HG03175 (cell line): ENCODE measurements around the gene GPR62.
"Not testable (repeated sequence)": the region's sequence is repeated elsewhere in the genome, so short reads cannot be mapped to it uniquely, and the experiment has no call there.

Experiments used
- ATAC-seq: cut with Tn5 transposase; IDR thresholded peaks from one replicate; pipeline ENCODE4 v1.9.1; 2021; ENCODE audit warnings: mild to moderate bottlenecking, moderate library complexity; ENCODE audit not compliant: unreplicated experiment

GPR62 gene, protein sequence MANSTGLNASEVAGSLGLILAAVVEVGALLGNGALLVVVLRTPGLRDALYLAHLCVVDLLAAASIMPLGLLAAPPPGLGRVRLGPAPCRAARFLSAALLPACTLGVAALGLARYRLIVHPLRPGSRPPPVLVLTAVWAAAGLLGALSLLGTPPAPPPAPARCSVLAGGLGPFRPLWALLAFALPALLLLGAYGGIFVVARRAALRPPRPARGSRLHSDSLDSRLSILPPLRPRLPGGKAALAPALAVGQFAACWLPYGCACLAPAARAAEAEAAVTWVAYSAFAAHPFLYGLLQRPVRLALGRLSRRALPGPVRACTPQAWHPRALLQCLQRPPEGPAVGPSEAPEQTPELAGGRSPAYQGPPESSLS

GRCh38 chr3:51955175-51955892 is at the start of gene GPR62:
Gene GPR62 (plus strand): TSS chr3:51955381. CDS start chr3:51955653, 272 bp downstream.
- ATAC-seq: no peak

GRCh38 chr3:51908026-51908425 is 47.2 kb upstream of the GPR62 start:
- ATAC-seq: no peak

- ATAC-seq: no peak
Measured at GRCh38 chr3:51916418-51916817, 38.8 kb upstream of the GPR62 start.

- no peak for ATAC-seq
Measured at GRCh38 chr3:51921081-51921578, 34.1 kb upstream of the GPR62 start.

DNA sequence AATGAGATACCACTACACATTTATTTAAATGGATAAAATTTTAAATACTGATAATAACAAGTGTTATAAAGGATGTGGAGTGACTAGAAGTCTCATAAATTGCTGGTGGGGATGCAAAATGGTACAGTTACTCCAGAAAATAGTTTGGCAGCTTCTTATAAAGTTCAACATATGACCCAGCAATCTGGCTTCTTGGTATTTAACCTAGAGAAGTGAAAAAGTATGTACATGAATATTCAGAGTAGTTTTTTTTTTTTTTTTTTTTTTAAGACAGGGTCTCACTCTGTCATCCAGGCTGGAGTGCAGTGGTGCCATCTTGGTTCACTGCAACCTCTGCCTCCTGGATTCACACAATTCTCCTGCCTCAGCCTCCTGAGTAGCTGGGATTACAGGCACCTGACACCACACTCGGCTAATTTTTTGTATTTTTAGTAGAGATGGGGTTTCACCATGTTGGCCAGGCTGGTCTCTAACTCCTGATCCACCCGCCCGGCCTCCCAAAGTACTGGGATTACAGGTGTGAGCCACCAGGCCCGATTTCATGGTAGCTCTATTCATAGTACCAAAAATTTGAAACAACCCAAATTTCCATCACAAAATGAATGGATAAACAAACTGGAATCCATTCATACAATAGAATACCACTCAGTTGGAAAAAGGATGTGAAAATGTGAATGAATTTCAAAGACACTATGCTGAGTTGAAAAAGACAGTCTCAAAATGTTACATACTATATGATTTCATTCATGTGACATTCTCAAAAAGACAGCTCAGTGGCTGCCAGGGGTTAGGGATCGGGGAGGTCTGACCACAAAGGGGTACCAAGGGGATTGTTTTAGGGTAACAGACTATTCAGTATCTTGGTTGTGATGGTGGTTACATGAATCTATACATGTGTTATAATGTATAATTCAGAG is 27.9 kb upstream of the GPR62 start:
- no peak for ATAC-seq

DNA sequence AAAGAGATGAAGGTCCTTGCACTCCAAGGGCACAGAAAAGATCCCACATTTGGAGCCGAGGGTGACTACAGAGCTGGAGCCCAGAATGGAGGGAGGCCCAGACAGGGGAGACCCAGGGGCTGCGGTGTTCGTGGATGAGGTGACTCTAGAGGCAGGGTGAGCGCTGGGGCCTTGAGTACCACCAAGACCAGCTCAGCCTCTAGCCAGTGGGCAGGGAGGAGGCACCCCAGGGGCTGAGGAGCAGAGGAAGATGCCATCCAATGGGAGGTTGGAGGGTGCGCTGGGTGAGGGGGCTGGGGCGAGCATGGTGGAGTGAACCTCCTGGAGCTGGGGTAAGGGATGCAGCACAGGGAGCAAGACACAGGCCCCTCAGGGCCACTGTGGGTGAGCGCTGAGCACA is 26.7 kb upstream of the GPR62 start:
- no peak for ATAC-seq

DNA sequence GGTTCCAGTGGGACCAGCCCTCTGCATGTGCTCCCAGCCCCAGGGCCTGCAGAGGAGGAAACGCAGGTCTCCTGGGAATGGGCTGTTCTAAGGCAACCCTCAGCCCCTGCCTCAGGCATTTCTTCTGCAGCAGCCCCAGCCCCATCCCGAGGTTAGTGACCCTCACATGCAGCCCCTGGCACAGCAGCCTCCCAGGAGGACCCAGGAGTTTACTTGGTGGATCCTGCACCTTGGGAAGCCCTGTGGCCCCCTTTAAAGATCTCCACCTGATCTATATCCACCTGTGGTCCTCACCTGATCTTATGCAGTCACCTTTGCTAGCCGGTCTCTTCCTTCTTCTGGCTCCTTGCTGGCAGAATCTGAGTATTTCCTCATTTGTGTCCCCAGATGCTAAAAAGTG is 26.2 kb upstream of the GPR62 start:
- not testable (repeated sequence) for ATAC-seq

- ATAC-seq: no peak
Measured at GRCh38 chr3:51929420-51930003, 25.7 kb upstream of the GPR62 start.

DNA sequence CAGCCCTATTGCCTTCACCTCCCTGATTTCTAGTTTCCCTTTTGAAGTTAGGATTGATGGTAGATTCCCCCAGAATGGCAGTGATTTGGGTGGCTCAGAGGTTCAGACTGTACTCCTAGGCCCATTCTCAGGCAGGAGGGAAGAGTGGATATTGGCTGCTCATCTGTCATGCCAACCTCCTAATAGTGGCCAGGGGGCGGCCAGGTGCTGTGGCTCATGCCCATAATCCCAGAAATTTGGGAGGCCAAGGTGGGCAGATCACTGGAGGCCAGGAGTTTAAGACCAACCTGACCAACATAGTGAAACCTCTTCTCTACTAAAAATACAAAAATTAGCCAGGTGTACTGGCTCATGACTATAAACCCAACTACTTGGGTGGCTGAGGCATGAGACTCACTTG is 24.7 kb upstream of the GPR62 start:
- ATAC-seq: no peak

GRCh38 chr3:51931756-51932155 is 23.4 kb upstream of the GPR62 start:
- no peak for ATAC-seq

DNA sequence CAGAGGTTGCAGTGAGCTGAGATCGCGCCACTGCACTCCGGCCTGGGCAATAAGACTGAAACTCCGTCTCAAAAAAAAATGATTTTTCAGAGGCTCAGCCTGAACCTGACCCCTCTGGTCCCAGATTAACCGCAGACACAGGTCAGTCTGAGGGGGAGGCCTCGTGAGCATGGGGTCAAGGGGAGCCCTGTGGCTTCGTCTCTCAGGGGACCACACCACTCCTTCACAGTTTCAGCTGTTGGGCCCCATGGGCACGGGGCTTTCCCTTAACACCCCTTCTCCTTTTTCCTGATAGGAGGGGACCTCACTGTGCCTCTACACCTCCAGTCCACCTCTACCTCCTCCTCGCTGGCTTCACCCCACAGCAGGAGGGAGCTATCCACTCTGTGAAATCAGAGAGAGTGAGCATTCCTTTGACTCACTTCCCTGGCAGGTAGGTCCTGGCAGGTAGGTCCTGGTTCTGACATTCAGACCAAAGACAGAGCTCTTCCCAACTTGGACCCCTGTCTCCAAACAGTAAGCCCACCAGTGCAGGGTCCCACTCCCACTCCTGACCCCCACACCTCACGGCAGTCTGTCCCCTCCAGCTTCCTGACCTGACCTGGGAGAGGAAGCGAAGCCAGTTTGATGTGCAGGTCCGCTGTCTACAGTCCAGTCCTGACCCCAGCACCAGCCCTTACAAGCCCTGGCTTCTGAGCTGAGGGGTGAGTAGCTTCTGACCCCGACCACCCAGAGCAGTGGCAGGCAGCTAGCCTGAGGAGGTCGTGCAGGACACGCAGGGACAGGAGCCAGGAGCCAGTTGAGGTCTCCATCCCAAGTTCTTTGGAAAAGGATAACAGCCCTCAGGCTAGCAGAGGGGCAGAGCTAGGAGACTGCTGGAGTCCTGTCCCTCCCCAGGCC is 22.5 kb upstream of the GPR62 start:
- ATAC-seq: no peak

GRCh38 chr3:51933471-51934138 is 21.6 kb upstream of the GPR62 start:
- ATAC-seq: no peak

DNA sequence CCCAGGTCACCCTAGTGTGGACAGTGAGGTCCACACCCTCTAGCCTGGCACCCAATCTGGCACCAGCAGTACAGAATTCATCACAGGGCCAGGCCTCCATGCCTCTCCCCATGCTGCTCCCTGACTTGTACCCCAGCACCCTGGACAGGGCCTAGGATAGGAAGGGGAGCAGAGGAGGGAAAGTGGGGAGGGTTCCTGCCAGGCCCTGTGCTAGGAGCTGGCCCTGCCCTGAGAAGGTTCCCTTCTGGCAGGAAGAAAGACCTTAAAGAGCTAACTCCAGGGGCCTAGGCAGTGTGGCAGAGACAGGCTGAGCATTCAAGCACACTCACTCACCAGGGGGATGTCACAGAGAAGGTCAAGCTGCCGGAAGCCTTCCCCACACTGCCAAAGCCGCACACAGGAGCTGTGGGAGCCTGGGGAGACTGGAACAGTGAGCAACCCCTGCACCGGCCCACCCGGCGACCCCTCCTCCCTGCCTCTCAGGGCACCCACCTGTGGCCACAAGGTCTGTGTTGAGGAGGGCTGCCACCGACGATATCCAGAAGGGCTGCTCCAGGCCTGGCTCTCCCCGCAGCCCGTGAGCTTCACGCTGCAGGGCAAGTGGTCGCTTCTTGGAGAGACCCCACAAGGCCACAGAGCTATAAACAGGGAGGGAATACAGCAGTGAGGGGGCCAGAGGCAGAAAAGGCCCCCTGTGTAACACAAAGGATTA is 20.9 kb upstream of the GPR62 start:
- ATAC-seq: no peak

- ATAC-seq: no peak
Measured at GRCh38 chr3:51934991-51935885, 19.9 kb upstream of the GPR62 start.

GRCh38 chr3:51935886-51936755 is 19.1 kb upstream of the GPR62 start:
- no peak for ATAC-seq

GRCh38 chr3:51937014-51937413 is 18.2 kb upstream of the GPR62 start:
- no peak for ATAC-seq
